Measurements from ENCODE around the gene NKAIN4. TPM values are rescaled to one million over a fixed set of nuclear protein-coding genes. Genes with fewer than 3 reads are reported as not detected.
A peak's percentile ranks its signal among the peaks of the same experiment; 100 is the strongest.

The NKAIN4 gene
- total and polyA plus RNA-seq, 2 donors from 2014 or later: 29.7 to 107 TPM

- no peak overlapping the region for H3K9ac ChIP-seq (ENCODE audit: low read length in 3 of 3)
- H3K27ac ChIP-seq (ENCODE audit: low read depth in 2 of 2, low read length in 2 of 2): no peak overlapping the region
- intact Hi-C loops (cut with DNase I): no loop called here
- peaks cover 0 to 3% (median 0%) of the 10 kb centered on the region in 3 donors for H3K4me1 ChIP-seq (ENCODE audit: control insufficient read depth in 2 of 3, insufficient read depth in 2 of 3, low read depth in 1 of 3, low read length in 3 of 3)
- no peaks in the 10 kb centered on the region for H3K9me3 ChIP-seq (ENCODE audit: control insufficient read depth in 2 of 3, insufficient read depth in 1 of 3, low read length in 3 of 3)
- DNase-seq: peak in 1 of 5 donors; percentile 47
- peaks cover 3% of the 10 kb centered on the region for H3K27me3 ChIP-seq (ENCODE audit: control insufficient read depth, insufficient read depth, low read length)
- no peaks in the 10 kb centered on the region for H3K36me3 ChIP-seq (ENCODE audit: control insufficient read depth in 2 of 3, insufficient read depth in 3 of 3, low read length in 3 of 3)
- no peak for FAIRE-seq
- TF ChIP-seq CTCF (IDR thresholded peaks at IDR 0.05; ENCODE audit: borderline replicate concordance, extremely low read depth, insufficient read depth): no peak
- H3K4me3 ChIP-seq (ENCODE audit: low read length in 3 of 3): no peak overlapping the region
Measured at GRCh38 chr20:63293456-63293855, 39.2 kb upstream of the NKAIN4 start.

GRCh38 chr20:63292904-63293303 is 38.6 kb upstream of the NKAIN4 start, which contains the start of gene COL20A1:
Gene COL20A1, plus strand, starts transcription at chr20:63293186. Its CDS starts 1,922 bp downstream, at chr20:63295108.
- intact Hi-C loops (cut with DNase I): no loop called here
- FAIRE-seq: no peak
- no peak within 1 kb of the TSS for H3K9ac ChIP-seq (ENCODE audit: low read length in 3 of 3)
- H3K4me3 ChIP-seq (ENCODE audit: low read length in 3 of 3): no peak within 1 kb of the TSS
- H3K9me3 ChIP-seq (ENCODE audit: control insufficient read depth in 2 of 3, insufficient read depth in 1 of 3, low read length in 3 of 3): no peaks in the 10 kb centered on the region
- peaks cover 0 to 3% (median 0%) of the 10 kb centered on the region in 3 donors for H3K4me1 ChIP-seq (ENCODE audit: control insufficient read depth in 2 of 3, insufficient read depth in 2 of 3, low read depth in 1 of 3, low read length in 3 of 3)
- TF ChIP-seq CTCF (IDR thresholded peaks at IDR 0.05; ENCODE audit: borderline replicate concordance, extremely low read depth, insufficient read depth): no peak
- H3K27ac ChIP-seq (ENCODE audit: low read depth in 2 of 2, low read length in 2 of 2): no peak within 1 kb of the TSS
- DNase-seq: no peak
- H3K36me3 ChIP-seq (ENCODE audit: control insufficient read depth in 2 of 3, insufficient read depth in 3 of 3, low read length in 3 of 3): no peaks in the 10 kb centered on the region
- peaks cover 3% of the 10 kb centered on the region for H3K27me3 ChIP-seq (ENCODE audit: control insufficient read depth, insufficient read depth, low read length)

- no peak overlapping the region for H3K9ac ChIP-seq (ENCODE audit: low read length in 3 of 3)
- FAIRE-seq: no peak
Measured at GRCh38 chr20:63292292-63292701, 38.0 kb upstream of the NKAIN4 start.

More at GRCh38 chr20:63292292-63292701, 38.0 kb upstream of the NKAIN4 start:
- no peaks in the 10 kb centered on the region for H3K36me3 ChIP-seq (ENCODE audit: control insufficient read depth in 2 of 3, insufficient read depth in 3 of 3, low read length in 3 of 3)
- no peak for DNase-seq
- peaks cover 3% of the 10 kb centered on the region for H3K27me3 ChIP-seq (ENCODE audit: control insufficient read depth, insufficient read depth, low read length)
- TF ChIP-seq CTCF (IDR thresholded peaks at IDR 0.05; ENCODE audit: borderline replicate concordance, extremely low read depth, insufficient read depth): no peak
- no peak overlapping the region for H3K27ac ChIP-seq (ENCODE audit: low read depth in 2 of 2, low read length in 2 of 2)
- H3K4me3 ChIP-seq (ENCODE audit: low read length in 3 of 3): no peak overlapping the region
- H3K9me3 ChIP-seq (ENCODE audit: control insufficient read depth in 2 of 3, insufficient read depth in 1 of 3, low read length in 3 of 3): no peaks in the 10 kb centered on the region
- H3K4me1 ChIP-seq (ENCODE audit: control insufficient read depth in 2 of 3, insufficient read depth in 2 of 3, low read depth in 1 of 3, low read length in 3 of 3): peaks cover 0 to 3% (median 0%) of the 10 kb centered on the region in 3 donors
- intact Hi-C loops (cut with DNase I): no loop called here

Measured in kidney (tissue), 14 donors.